ENCODE results near the gene GSG1. TPM values are rescaled to one million over a fixed set of nuclear protein-coding genes. Genes with fewer than 3 reads are reported as not detected.

Gene GSG1
- total and polyA plus RNA-seq, 2 of the 8 experiments (the other 6 are each of a cell fraction or from before 2014, with no cell fraction given), result 0.89 to 1.4 TPM

DNA sequence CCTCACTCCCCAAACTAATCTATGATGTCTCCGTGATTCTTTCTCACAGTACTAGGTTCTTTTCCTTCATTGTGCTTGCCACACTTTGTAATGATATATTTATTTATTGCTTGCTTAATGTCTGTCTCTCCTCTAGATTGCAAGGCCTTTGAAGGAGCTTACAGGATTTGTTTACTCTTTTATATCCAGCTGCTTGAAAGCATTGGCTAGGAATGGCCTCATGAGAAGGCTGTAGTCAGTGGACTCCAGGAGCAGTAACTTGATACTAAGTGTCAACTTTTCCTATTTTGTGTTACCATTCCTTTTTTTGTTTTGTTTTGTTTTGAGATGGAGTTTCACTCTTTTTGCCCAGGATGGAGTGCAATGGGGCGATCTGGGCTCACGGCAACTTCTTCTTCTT, 66.6 kb downstream of the GSG1 start:
- Histone ChIP-seq H3K23me2 (ENCODE audit: low read depth, low read length) (no peaks in the 10 kb centered on the region), H3K56ac (replicated peaks; ENCODE audit: insufficient read length, low read depth, low read length) (no peak overlapping the region), H4K91ac (replicated peaks; ENCODE audit: insufficient read length, low read length) (no peak overlapping the region), H3K4me1 (replicated peaks in 1 of 4; ENCODE audit: control insufficient read depth in 3 of 4, insufficient read depth in 4 of 4, low read length in 3 of 4) (no peaks in the 10 kb centered on the region; a peak in 1 of 7 replicates), H3K79me2 (ENCODE audit: control insufficient read depth in 1 of 2, insufficient read depth in 2 of 2, low read length in 2 of 2) (no peaks in the 10 kb centered on the region), H4K20me1 (replicated peaks in 1 of 2; ENCODE audit: control insufficient read depth in 1 of 2, insufficient read depth in 2 of 2, low read length in 2 of 2) (no peaks in the 10 kb centered on the region), H4K5ac (ENCODE audit: insufficient read length, low read depth, low read length) (no peak overlapping the region), H3K4ac (replicated peaks; ENCODE audit: insufficient read length, low read depth, low read length) (no peak overlapping the region), H3K23ac (ENCODE audit: insufficient read length) (no peak overlapping the region), H3K9ac (replicated peaks in 1 of 4; ENCODE audit: extremely low read depth in 1 of 4, low read depth in 3 of 4, low read length in 3 of 4) (no peak overlapping the region), H4K8ac (ENCODE audit: extremely low read depth, insufficient read depth, low read length) (no peak overlapping the region), H3K36me3 (ENCODE audit: control insufficient read depth in 2 of 4, insufficient read depth in 4 of 4, low read length in 3 of 4) (no peaks in the 10 kb centered on the region), H3K14ac (ENCODE audit: insufficient read length) (no peak overlapping the region), H3K18ac (ENCODE audit: extremely low read depth, low read length) (no peak overlapping the region), H2BK12ac (ENCODE audit: low read depth, low read length) (no peak overlapping the region), H2BK20ac (ENCODE audit: low read length) (no peak overlapping the region), H2BK5ac (ENCODE audit: low read depth, low read length) (no peak overlapping the region), H3K27ac (ENCODE audit: low read depth, low read length) (no peak overlapping the region), H2AFZ (ENCODE audit: low read length) (no peak overlapping the region), H3K9me3 (ENCODE audit: insufficient read depth in 2 of 2, low read depth in 1 of 2, low read length in 1 of 2) (no peaks in the 10 kb centered on the region), H3K4me3 (ENCODE audit: extremely low read depth in 1 of 4, insufficient read depth in 2 of 4, low read depth in 3 of 4, low read length in 4 of 4) (no peak overlapping the region), H3K27me3 (replicated peaks in 1 of 4; ENCODE audit: control insufficient read depth in 3 of 4, extremely low read depth in 1 of 4, insufficient read depth in 3 of 4, low read length in 3 of 4) (no peaks in the 10 kb centered on the region), H3K4me2 (ENCODE audit: insufficient read depth in 1 of 2, low read depth in 2 of 2, low read length in 2 of 2) (no peak overlapping the region), H2BK120ac (replicated peaks; ENCODE audit: low read depth, low read length) (no peak overlapping the region), H2BK15ac (ENCODE audit: low read length) (no peak overlapping the region), H2AK5ac (ENCODE audit: low read depth, low read length) (no peak overlapping the region), H3K79me1 (ENCODE audit: low read depth, low read length) (no peaks in the 10 kb centered on the region)
- DNase-seq (ENCODE audit: low read depth in 1 of 2, low spot score in 2 of 2), result no peak
- ChIA-PET POLR2A (ENCODE audit: partially characterized antibody) (no interaction called here), CTCF (ENCODE audit: partially characterized antibody) (interaction anchor here (1.3 kb wide), 1 partner anchor 51 kb away, joined by 3 read pairs; no protein-coding TSS in a partner anchor)
- WGBS, 2 experiments (ENCODE audit: extremely low coverage in 1 of 2, insufficient coverage in 1 of 2, insufficient read length in 1 of 2, insufficient replicate concordance in 2 of 2, low coverage in 1 of 2, low lambda C conversion rate in 2 of 2, missing lambda C conversion rate in 1 of 2), result 92% methylated on average over 3 of the region's 3 CpGs; no CpG with 5 or more reads in 1 of the 2 experiments
- TF ChIP-seq SAP30 (IDR thresholded peaks at IDR 0.05; ENCODE audit: insufficient read depth, insufficient replicate concordance, low read length) (no peak), SUZ12 (IDR thresholded peaks at IDR 0.05; ENCODE audit: low read length) (no peak), ZNF274 (IDR thresholded peaks at IDR 0.05; ENCODE audit: borderline replicate concordance, extremely low read depth, low read length) (no peak)
- no peak for FAIRE-seq

Data from H1 (cell line).